Measurements from ENCODE around the gene CALCOCO2. TPM values are rescaled to one million over a fixed set of nuclear protein-coding genes. Genes with fewer than 3 reads are reported as not detected.
A peak's percentile ranks its signal among the peaks of the same experiment; 100 is the strongest.

CALCOCO2 gene
- total and polyA plus RNA-seq, 10 donors, result 30.1 to 167 (median 126) TPM

GRCh38 chr17:48893646-48894508 lies 63.0 kb downstream of the CALCOCO2 start:
- H3K36me3 ChIP-seq, result peaks cover 0 to 44% (median 13%) of the 10 kb centered on the region in 6 donors
- no peaks in the 10 kb centered on the region for H3K27me3 ChIP-seq (replicated peaks in 1 of 7)
- intact Hi-C loops (cut with DNase I; ENCODE audit: low total_unique reads), result no loop called here
- 58 to 77% (median 67%) methylated on average over 5 of the region's 5 CpGs for WGBS, 5 donors
- no peaks in the 10 kb centered on the region for H3K9me3 ChIP-seq
- H3K4me3 ChIP-seq, result peak overlapping the region in 7 of 8 donors; percentile 56 to 86 (median 72)
- peaks cover 13 to 36% (median 20%) of the 10 kb centered on the region in 6 donors for H3K4me1 ChIP-seq
- peak; percentile 46 for DNase-seq
- H3K27ac ChIP-seq, result peak overlapping the region in 5 of 8 donors; percentile 71 to 93 (median 90)
- TF ChIP-seq POLR2A (IDR thresholded peaks at IDR 0.05), result no peak
- TF ChIP-seq POLR2AphosphoS5 (IDR thresholded peaks at IDR 0.05), result no peak
- TF ChIP-seq CTCF (IDR thresholded peaks at IDR 0.05 in 8 of 11, conservative IDR thresholded peaks at IDR 0.05 in 3 of 11), result no peak

- Histone ChIP-seq H3K4me1 (peaks cover 13 to 36% (median 20%) of the 10 kb centered on the region in 6 donors), H3K36me3 (peaks cover 0 to 44% (median 13%) of the 10 kb centered on the region in 6 donors), H3K9me3 (no peaks in the 10 kb centered on the region), H3K4me3 (no peak overlapping the region), H3K27me3 (replicated peaks in 1 of 7) (no peaks in the 10 kb centered on the region), H3K27ac (no peak overlapping the region)
- TF ChIP-seq POLR2AphosphoS5 (IDR thresholded peaks at IDR 0.05) (no peak), POLR2A (IDR thresholded peaks at IDR 0.05) (no peak), CTCF (IDR thresholded peaks at IDR 0.05 in 8 of 11, conservative IDR thresholded peaks at IDR 0.05 in 3 of 11) (no peak)
- peak; percentile 35 for DNase-seq
- WGBS, 5 donors, result 83 to 92% (median 89%) methylated on average over 3 of the region's 3 CpGs
- intact Hi-C loops (cut with DNase I; ENCODE audit: low total_unique reads), result no loop called here
Measured at GRCh38 chr17:48894886-48895285, 64.1 kb downstream of the CALCOCO2 start.

GRCh38 chr17:48901241-48901640 lies 70.4 kb downstream of the CALCOCO2 start:
- TF ChIP-seq POLR2AphosphoS5 (IDR thresholded peaks at IDR 0.05) (no peak), POLR2A (IDR thresholded peaks at IDR 0.05) (no peak), CTCF (IDR thresholded peaks at IDR 0.05 in 8 of 11, conservative IDR thresholded peaks at IDR 0.05 in 3 of 11) (no peak)
- H3K27ac ChIP-seq, result no peak overlapping the region
- 67 to 86% (median 77%) methylated on average over 1 of the region's 1 CpG for WGBS, 5 donors
- H3K9me3 ChIP-seq, result no peaks in the 10 kb centered on the region
- intact Hi-C loops (cut with DNase I; ENCODE audit: low total_unique reads), result no loop called here
- no peak overlapping the region for H3K4me3 ChIP-seq
- H3K4me1 ChIP-seq, result no peaks in the 10 kb centered on the region
- H3K27me3 ChIP-seq (replicated peaks in 1 of 7), result no peaks in the 10 kb centered on the region
- no peak for DNase-seq
- H3K36me3 ChIP-seq, result peaks cover 0 to 24% (median 2%) of the 10 kb centered on the region in 6 donors

- intact Hi-C loops (cut with DNase I; ENCODE audit: low total_unique reads), result no loop called here
- H3K4me1 ChIP-seq, result peaks cover 4 to 12% (median 8%) of the 10 kb centered on the region in 6 donors
- H3K27ac ChIP-seq, result no peak overlapping the region
- H3K36me3 ChIP-seq, result peaks cover 0 to 2% (median under 1%) of the 10 kb centered on the region in 6 donors
- no peak for TF ChIP-seq CTCF (IDR thresholded peaks at IDR 0.05 in 8 of 11, conservative IDR thresholded peaks at IDR 0.05 in 3 of 11)
- TF ChIP-seq POLR2A (IDR thresholded peaks at IDR 0.05), result no peak
- no peak for TF ChIP-seq POLR2AphosphoS5 (IDR thresholded peaks at IDR 0.05)
- no peak overlapping the region for H3K4me3 ChIP-seq
- WGBS, 5 donors, result 90 to 100% (median 95%) methylated on average over 1 of the region's 1 CpG
- no peaks in the 10 kb centered on the region for H3K9me3 ChIP-seq
- H3K27me3 ChIP-seq (replicated peaks in 1 of 7), result no peaks in the 10 kb centered on the region
- DNase-seq, result no peak
Measured at GRCh38 chr17:48903401-48903800, 72.6 kb downstream of the CALCOCO2 start.
